Activated CD4-positive, alpha-beta T cell treated with anti-CD3 and anti-CD28 coated beads for 1 hour (primary cell): Measurements from ENCODE around the gene NXPH1.

Experiments used
- DNase-seq: peaks from one replicate; pipeline ENCODE4 v3.0.0-alpha.2; 2020

NXPH1 gene

DNA sequence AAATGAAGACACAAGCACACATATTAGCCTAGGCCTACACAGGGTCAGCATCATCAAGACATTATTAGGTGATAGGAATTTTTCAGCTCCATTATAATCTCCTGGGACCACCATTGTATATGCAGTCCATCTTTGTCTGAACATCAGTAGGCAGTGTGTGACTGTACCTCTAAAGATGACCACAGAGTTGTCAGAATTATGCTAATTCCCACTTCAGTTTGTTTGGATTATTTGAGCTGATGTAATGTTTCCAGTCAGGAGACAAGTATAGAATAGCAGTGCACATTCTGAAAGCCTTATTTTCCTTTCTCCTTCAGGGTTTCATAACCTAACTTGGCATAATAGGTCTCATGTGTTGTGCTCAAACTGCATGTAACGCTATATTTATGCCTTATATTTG is 306.4 kb downstream of the NXPH1 start:
- DNase-seq: no peak

GRCh38 chr7:8742837-8743236 is 309.4 kb downstream of the NXPH1 start:
- DNase-seq: no peak

DNA sequence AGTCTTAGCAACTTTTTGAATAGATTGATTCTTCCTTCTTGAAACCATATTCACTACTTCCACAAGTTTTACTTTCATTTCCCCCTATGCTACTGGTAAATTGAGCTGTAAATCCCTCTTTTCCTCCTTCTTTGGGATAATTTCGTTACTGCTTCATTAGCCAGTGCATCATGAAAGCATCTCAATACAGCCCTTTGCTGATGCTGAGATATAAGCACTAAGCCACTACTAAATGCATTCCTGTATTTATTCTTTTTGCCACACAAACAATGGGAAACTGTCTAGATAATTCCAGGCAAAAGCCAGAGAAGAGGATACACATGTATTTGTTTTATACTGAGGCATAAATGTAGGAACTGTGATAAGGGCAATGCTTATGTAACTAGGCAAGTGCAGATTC is 313.9 kb downstream of the NXPH1 start:
- DNase-seq: no peak

- DNase-seq: no peak
These were observed 318.3 kb downstream of the NXPH1 start for GRCh38 chr7:8751557-8752231.

- no peak for DNase-seq
These were observed 319.9 kb downstream of the NXPH1 start for GRCh38 chr7:8753355-8753754.

- no peak for DNase-seq
These were observed 328.3 kb downstream of the NXPH1 start for GRCh38 chr7:8761731-8762130.

- DNase-seq: no peak
These were observed 329.4 kb downstream of the NXPH1 start for GRCh38 chr7:8762803-8763202.

DNA sequence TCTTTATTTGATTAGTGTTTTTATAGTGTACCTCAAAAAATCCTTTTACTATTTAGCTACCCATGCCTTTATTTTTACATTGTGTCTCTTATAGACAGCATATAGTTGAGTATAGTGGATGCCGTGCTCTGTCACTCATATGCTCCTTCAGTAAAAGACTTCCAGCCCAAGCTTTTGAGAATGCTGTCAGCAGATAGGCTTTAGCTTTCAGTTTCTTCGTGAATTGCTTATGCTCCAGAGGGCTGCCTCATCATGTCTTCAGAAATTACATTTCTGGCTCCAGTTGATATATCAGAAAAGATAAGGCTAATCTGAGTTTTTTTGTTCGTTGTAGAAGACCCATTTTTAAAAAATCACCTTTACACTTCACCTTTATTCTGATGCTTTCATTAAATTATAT is 332.0 kb downstream of the NXPH1 start:
- no peak for DNase-seq

- no peak for DNase-seq
These were observed 340.1 kb downstream of the NXPH1 start for GRCh38 chr7:8773518-8773917.

DNA sequence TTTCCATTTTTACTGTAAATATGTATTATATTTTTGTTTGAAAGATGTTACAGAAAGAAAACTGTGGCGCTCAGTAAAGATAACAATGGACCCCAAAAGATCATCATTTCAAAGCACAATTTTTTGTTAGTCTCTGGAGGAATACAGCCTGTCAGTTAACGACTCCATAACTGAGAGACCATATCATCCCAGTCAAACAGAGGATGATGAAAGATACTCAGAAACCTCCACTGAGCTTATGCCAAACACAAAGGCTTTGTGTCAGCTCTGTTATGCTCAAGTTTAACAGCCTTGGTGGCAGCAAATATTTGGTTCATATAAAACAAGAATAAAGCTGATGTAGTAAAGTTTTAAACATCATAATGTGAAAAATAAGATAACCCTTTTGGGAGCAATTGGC is 345.1 kb downstream of the NXPH1 start:
- DNase-seq: no peak

- DNase-seq: no peak
These were observed 347.8 kb downstream of the NXPH1 start for GRCh38 chr7:8781166-8781565.

DNA sequence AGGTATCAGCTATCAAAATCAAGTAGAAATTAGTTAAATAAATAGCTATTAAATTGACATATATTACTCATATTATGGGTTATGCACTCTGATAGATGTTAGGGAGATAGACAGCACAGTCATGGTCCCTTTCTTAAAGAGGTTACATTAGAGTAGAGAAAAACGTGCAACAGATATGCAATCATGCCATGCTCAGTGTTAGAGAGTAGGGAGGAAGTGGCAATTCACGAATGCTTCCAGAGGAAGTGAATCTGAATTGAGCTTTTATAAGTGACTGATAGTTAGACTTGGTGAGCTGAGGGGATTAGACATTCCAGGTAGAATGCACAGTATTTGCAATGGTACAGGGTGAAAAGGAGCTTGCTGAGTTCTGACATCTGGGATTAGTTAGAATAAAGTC is 349.8 kb downstream of the NXPH1 start:
- no peak for DNase-seq

DNA sequence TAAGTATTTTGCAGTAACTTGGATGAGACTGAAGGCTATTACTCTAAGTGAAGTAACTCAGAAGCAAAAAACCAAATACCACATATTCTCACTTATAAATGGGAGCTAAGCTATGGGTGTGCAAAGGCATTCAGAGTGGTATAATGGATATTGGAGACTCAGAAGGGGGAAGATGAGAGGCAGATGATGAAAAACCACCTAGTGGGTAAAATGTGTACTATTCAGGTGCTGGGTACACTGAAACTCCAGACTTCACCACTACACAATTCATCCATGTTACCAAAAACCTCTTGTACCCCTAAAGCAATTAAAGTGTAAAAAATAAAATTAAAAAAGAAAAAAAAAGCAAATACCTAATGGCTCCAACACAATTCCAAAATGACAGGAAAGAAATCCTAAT is 351.7 kb downstream of the NXPH1 start:
- DNase-seq: no peak

DNA sequence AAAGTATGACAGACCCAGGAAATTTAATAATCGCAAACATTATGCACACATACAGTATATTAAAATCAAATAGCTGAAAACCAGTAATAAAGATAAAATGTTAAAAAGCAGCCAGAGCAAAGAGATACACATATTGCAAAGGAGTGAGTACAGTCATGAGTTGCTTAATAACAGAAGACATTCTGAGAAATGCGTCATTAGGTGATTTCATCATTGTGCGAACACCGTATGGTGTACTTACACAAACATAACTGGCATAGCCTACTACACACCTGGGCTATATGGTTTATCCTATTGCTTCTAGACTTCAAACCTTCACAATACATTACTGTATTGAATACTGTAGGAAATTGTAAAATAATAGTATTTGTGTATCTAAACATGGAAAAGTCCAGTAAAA is 367.6 kb downstream of the NXPH1 start:
- no peak for DNase-seq
